GM21360 (cell line): Measurements from ENCODE around the gene ROBO4.

ENCODE experiments used
- ATAC-seq: cut with Tn5 transposase; IDR thresholded peaks from one replicate; pipeline ENCODE4 v1.9.1; 2021; ENCODE audit warnings: mild to moderate bottlenecking, moderate library complexity; ENCODE audit not compliant: unreplicated experiment

ROBO4 gene

GRCh38 chr11:124844664-124845079, 53.0 kb downstream of the ROBO4 start:
- no peak for ATAC-seq

GRCh38 chr11:124843616-124843910, 54.1 kb downstream of the ROBO4 start:
- ATAC-seq, result no peak

- no peak for ATAC-seq
These were observed 55.4 kb downstream of the ROBO4 start for GRCh38 chr11:124842305-124842704.

GRCh38 chr11:124841840-124842239, 55.8 kb downstream of the ROBO4 start:
- ATAC-seq, result no peak

- ATAC-seq, result no peak
These were observed 56.5 kb downstream of the ROBO4 start for GRCh38 chr11:124841201-124841600.

- ATAC-seq, result no peak
These were observed 57.0 kb downstream of the ROBO4 start for GRCh38 chr11:124840666-124841065.

GRCh38 chr11:124839972-124840621, 57.6 kb downstream of the ROBO4 start:
- no peak for ATAC-seq

GRCh38 chr11:124839128-124839971, 58.3 kb downstream of the ROBO4 start:
- ATAC-seq, result no peak

- no peak for ATAC-seq
These were observed 58.9 kb downstream of the ROBO4 start for GRCh38 chr11:124838805-124839127.

GRCh38 chr11:124837491-124837856, 60.2 kb downstream of the ROBO4 start:
- peak; percentile 41 for ATAC-seq

GRCh38 chr11:124835918-124836317, 61.7 kb downstream of the ROBO4 start:
- no peak for ATAC-seq

- ATAC-seq, result no peak
These were observed 63.0 kb downstream of the ROBO4 start for GRCh38 chr11:124834526-124835180.
